ENCODE results near the gene CNTLN.

CNTLN gene

GRCh38 chr9:17318821-17319320, 184.0 kb downstream of the CNTLN start:
- Histone ChIP-seq H3K4me3 (ENCODE audit: low read depth, low read length, poor library complexity, severe bottlenecking) (no peak overlapping the region), H4K20me1 (ENCODE audit: insufficient read depth, low read length) (no peaks in the 10 kb centered on the region), H3K27me3 (ENCODE audit: insufficient read depth, low read length) (no peaks in the 10 kb centered on the region), H3K9me3 (ENCODE audit: low read length) (no peaks in the 10 kb centered on the region), H3K79me2 (ENCODE audit: insufficient read depth, low read length) (no peaks in the 10 kb centered on the region), H3K27ac (ENCODE audit: low read depth, low read length, poor library complexity, severe bottlenecking) (no peak overlapping the region), H3K4me2 (ENCODE audit: low read length) (no peak overlapping the region), H3F3A (ENCODE audit: insufficient read depth, low read length) (no peaks in the 10 kb centered on the region), H3K4me1 (ENCODE audit: insufficient read depth, low read length, severe bottlenecking) (no peaks in the 10 kb centered on the region), H3K9ac (ENCODE audit: low read length) (no peak overlapping the region), H3K36me3 (ENCODE audit: insufficient read depth, low read length) (no peaks in the 10 kb centered on the region), H3K9me2 (ENCODE audit: low read depth, low read length) (no peaks in the 10 kb centered on the region), H2AFZ (ENCODE audit: low read length) (no peak overlapping the region)
- TF ChIP-seq EZH2 (IDR thresholded peaks at IDR 0.05; ENCODE audit: borderline replicate concordance, low read length), result no peak
- TF ChIP-seq CTCF (IDR thresholded peaks at IDR 0.05; ENCODE audit: low read length), result no peak

- Histone ChIP-seq H3K4me2 (ENCODE audit: low read length) (no peak overlapping the region), H3K9me3 (ENCODE audit: low read length) (no peaks in the 10 kb centered on the region), H3K27me3 (ENCODE audit: insufficient read depth, low read length) (no peaks in the 10 kb centered on the region), H3K27ac (ENCODE audit: low read depth, low read length, poor library complexity, severe bottlenecking) (no peak overlapping the region), H3K4me1 (ENCODE audit: insufficient read depth, low read length, severe bottlenecking) (no peaks in the 10 kb centered on the region), H3K4me3 (ENCODE audit: low read depth, low read length, poor library complexity, severe bottlenecking) (no peak overlapping the region), H3K79me2 (ENCODE audit: insufficient read depth, low read length) (no peaks in the 10 kb centered on the region), H3F3A (ENCODE audit: insufficient read depth, low read length) (no peaks in the 10 kb centered on the region), H3K9ac (ENCODE audit: low read length) (no peak overlapping the region), H2AFZ (ENCODE audit: low read length) (no peak overlapping the region), H4K20me1 (ENCODE audit: insufficient read depth, low read length) (no peaks in the 10 kb centered on the region), H3K9me2 (ENCODE audit: low read depth, low read length) (no peaks in the 10 kb centered on the region), H3K36me3 (ENCODE audit: insufficient read depth, low read length) (no peaks in the 10 kb centered on the region)
- TF ChIP-seq EZH2 (IDR thresholded peaks at IDR 0.05; ENCODE audit: borderline replicate concordance, low read length) (no peak), CTCF (IDR thresholded peaks at IDR 0.05; ENCODE audit: low read length) (no peak)
These were observed 185.0 kb downstream of the CNTLN start for GRCh38 chr9:17319864-17320263.

- Histone ChIP-seq H4K20me1 (ENCODE audit: insufficient read depth, low read length) (no peaks in the 10 kb centered on the region), H3K4me1 (ENCODE audit: insufficient read depth, low read length, severe bottlenecking) (no peaks in the 10 kb centered on the region), H2AFZ (ENCODE audit: low read length) (no peak overlapping the region), H3K4me2 (ENCODE audit: low read length) (no peak overlapping the region), H3K9me3 (ENCODE audit: low read length) (no peaks in the 10 kb centered on the region), H3F3A (ENCODE audit: insufficient read depth, low read length) (no peaks in the 10 kb centered on the region), H3K9me2 (ENCODE audit: low read depth, low read length) (no peaks in the 10 kb centered on the region), H3K27ac (ENCODE audit: low read depth, low read length, poor library complexity, severe bottlenecking) (no peak overlapping the region), H3K79me2 (ENCODE audit: insufficient read depth, low read length) (no peaks in the 10 kb centered on the region), H3K27me3 (ENCODE audit: insufficient read depth, low read length) (no peaks in the 10 kb centered on the region), H3K36me3 (ENCODE audit: insufficient read depth, low read length) (no peaks in the 10 kb centered on the region), H3K9ac (ENCODE audit: low read length) (no peak overlapping the region), H3K4me3 (ENCODE audit: low read depth, low read length, poor library complexity, severe bottlenecking) (no peak overlapping the region)
- TF ChIP-seq CTCF (IDR thresholded peaks at IDR 0.05; ENCODE audit: low read length) (no peak), EZH2 (IDR thresholded peaks at IDR 0.05; ENCODE audit: borderline replicate concordance, low read length) (no peak)
These were observed 188.3 kb downstream of the CNTLN start for GRCh38 chr9:17322882-17323864.

Data from OCI-LY1 (cell line).